K562 treated with DMSO at 1 percent for 12 hours (cell line): ENCODE results near the gene RHBG. TPM values are rescaled to one million over a fixed set of nuclear protein-coding genes. Genes with fewer than 3 reads are reported as not detected.

Experiments used
- total RNA-seq: library from RNA; unstranded; fragments of 300-600 nt; gene quantifications from 2 replicates; pipeline ENCODE4 v1.2.3, GENCODE V29; 2022; ENCODE audit not compliant: insufficient read depth

RHBG gene
- total RNA-seq, result not detected in 2 replicates

DNA sequence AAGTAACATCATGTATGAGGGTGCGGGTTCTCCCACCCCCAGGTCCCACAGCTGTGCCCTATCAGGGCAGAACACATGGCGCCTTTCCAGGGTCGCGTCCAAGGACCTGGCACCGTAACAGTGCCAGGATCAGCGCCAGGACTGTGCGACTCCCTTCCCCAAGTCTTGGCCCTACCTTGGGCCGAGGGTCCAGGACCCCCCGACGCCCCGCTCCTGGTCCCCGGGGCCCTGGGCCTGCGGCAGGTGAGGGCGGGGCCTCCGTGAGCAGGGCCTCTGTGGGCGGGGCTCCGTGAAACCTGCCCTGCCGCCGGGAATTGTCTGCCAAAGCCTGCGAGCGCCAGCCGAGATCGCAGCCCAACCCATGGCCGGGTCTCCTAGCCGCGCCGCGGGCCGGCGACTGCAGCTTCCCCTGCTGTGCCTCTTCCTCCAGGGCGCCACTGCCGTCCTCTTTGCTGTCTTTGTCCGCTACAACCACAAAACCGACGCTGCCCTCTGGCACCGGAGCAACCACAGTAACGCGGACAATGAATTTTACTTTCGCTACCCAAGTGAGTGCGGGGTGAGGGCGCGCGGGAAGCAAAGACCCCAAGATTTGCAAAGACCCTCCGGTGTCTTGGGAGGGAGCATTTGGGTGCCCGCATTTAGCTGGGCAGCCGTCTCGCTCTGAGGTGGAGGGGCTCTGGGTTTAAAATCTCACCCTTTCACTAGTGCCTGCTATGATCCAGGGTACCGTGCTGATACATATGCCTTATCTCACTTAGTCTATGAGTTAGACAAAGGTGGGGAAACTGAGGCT lies at the start of gene RHBG:
TSS of gene RHBG (plus strand) at position 323 of the 796 bp plus-strand sequence. CDS start at position 362, 39 bp downstream.

GRCh38 chr1:156338180-156338976 lies 30.6 kb upstream of the RHBG start, which contains the start of the genes CCT3 and TSACC:
TSS of gene CCT3 (minus strand) at chr1:156338292. CDS start at chr1:156338184, 108 bp downstream.
TSS of gene TSACC (plus strand) at chr1:156338526. CDS start at chr1:156339758, 1,232 bp downstream.

Other genes starting within 250 kb of the RHBG start
- gene SEMA4A, start 215.6 kb upstream of the RHBG start, total RNA-seq, result 1.6 TPM in 1 of 2 replicates, not detected in the other
- 9.3 and 18.5 TPM in 2 replicates for gene SLC25A44, start 175.1 kb upstream of the RHBG start, total RNA-seq
- 96.6 and 113 TPM in 2 replicates for gene PMF1, start 156.2 kb upstream of the RHBG start, total RNA-seq
- gene BGLAP, start 127.0 kb upstream of the RHBG start, total RNA-seq, result not detected in 2 replicates
- gene PAQR6, start 121.2 kb upstream of the RHBG start, total RNA-seq, result 4.1 and 4.5 TPM in 2 replicates
- gene SMG5, start 86.4 kb upstream of the RHBG start, total RNA-seq, result 36.7 and 73.9 TPM in 2 replicates
- 3.2 and 7.2 TPM in 2 replicates for gene TMEM79, start 84.9 kb upstream of the RHBG start, total RNA-seq
- 33.1 and 35.7 TPM in 2 replicates for gene GLMP, start 73.5 kb upstream of the RHBG start, total RNA-seq
- gene VHLL, start 69.9 kb upstream of the RHBG start, total RNA-seq, result not detected in 2 replicates
- gene CCT3, start 30.9 kb upstream of the RHBG start, total RNA-seq, result 311 and 326 TPM in 2 replicates
- 3.8 TPM in 1 of 2 replicates, not detected in the other for gene TSACC, start 30.7 kb upstream of the RHBG start, total RNA-seq
- 3.6 and 12.6 TPM in 2 replicates for gene MEF2D, start 131.6 kb downstream of the RHBG start, total RNA-seq
- 7.9 and 29.1 TPM in 2 replicates for gene IQGAP3, start 203.4 kb downstream of the RHBG start, total RNA-seq
- gene TTC24, start 210.5 kb downstream of the RHBG start, total RNA-seq, result not detected in 2 replicates
- 105 and 129 TPM in 2 replicates for gene NAXE, start 222.6 kb downstream of the RHBG start, total RNA-seq
- 10.7 and 21.3 TPM in 2 replicates for gene GPATCH4, start 232.3 kb downstream of the RHBG start, total RNA-seq